NCI-H748 treated with DMSO at 0.1 percent for 48 hours (cell line): ENCODE data around the gene IFITM5.
"Not testable (repeated sequence)": the region's sequence is repeated elsewhere in the genome, so short reads cannot be mapped to it uniquely, and the experiment has no call there.

Experiments used
- DNase-seq: peaks from one replicate; lab custom pipeline; 2025; lab: John Stamatoyannopoulos, UW

The IFITM5 gene

DNA sequence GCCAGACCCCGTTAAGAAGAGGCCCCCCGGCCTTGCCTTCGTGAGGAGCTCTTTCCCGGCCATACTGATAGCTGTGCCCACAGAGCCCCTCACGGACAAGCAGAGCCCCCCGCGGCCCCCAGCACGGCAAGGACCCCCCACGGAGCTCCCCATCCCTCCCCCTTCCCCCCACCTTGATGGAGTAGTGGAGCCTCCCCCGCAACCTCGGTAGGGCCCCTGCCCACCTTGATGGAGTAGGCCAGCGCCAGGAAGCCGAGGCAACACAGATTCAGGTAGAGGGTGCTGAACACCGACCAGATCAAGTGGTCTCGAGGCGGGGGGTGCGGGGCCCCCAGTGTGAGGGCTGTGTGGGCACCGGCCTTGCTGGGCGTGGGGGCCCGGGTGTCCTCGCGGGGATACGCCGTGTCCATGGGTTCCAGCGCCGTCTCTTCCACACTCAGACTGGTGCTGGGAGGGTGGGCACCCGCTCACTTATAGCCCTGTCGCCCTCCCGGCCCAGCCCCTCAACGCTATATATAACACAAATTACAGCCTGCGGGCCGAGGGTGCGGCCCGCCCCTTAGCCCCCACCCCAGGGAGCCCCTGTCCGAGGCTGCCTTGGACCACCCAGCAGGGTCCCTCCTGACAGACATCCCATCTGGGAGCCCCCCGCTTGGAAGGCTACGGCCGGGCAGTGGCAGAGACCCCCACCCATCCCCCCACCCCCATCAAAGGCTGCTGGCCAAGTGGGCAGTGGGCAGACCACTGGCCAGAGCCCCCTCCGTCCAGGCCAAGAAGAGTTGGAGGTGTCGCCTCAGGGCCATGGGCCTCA lies at the start of gene IFITM5:
Gene IFITM5, minus strand, starts transcription at position 446 of the 811 bp plus-strand sequence. Its CDS starts 36 bp downstream, at position 410.
- DNase-seq = no peak

DNA sequence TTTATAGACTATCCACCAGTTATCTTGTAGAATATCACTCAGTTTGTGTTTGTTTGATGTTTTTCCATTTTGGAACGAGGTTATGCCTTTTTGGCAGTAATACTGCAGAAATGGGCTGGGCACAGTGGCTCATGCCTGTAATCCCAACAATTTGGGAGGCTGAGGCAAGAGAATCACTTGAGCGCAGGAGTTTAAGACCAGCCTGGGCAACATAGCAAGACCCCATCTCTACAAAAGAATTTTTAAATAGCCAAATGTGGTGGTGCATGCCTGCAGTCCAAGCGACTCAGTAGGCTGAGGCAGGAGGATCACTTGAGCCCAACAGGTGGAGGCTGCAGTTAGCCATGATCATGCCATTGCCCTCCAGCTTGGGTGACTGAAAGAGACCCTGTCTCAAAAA lies 47.2 kb upstream of the IFITM5 start:
- no peak for DNase-seq

DNA sequence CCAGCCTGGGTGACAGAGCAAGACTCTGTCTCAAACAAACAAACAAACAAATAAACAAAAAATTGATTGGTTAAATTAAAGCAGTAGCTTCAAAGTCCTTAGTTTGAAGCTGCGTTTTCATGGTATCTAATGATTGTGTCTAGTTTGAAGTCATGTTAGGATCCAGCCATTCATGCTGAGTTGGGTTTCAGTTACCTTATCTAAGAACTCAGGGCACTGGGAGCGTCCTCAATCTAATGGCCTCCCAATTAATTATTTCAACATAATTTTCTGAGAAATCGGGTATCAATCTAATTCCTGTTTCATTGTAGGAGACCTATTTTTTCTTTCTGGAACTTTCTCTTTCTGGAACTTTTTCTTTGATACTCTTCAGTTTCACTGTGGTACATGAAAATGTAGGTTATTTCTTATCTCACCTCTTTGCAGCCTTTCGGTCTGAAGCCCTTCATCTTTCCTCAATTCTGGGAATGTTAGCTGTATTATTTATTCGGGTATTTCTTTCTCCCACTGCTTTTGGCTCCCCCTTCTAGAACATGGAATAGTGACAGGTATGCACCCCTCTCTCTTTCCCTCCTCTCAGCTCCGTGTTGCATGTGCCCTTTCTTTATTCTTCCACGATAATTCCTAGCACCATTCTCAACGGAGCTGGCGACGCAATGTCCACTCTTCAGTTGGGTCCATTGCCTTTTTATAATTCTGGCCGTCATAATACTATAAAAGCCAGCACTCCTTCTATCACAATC lies 45.7 kb upstream of the IFITM5 start:
- no peak for DNase-seq

DNA sequence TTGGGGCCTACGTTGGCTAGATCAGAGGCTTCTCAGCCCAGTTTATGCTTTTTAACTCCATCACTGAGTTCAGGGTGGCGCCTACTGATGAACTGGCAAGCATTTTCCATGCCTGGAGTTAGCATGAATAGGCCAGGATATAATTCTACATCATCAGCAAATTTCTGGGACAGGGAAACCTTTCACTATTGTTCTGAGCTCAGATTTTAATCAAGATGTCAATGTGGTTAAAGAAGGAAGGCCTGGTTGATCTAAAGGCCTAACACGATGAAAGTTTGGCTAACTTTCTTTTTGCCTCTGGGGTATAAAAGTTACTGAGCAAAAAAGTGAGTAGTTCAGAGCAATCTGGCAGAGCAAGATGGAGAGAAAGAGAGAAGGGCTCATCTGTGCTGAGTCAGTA lies 43.0 kb upstream of the IFITM5 start:
- DNase-seq = no peak

DNA sequence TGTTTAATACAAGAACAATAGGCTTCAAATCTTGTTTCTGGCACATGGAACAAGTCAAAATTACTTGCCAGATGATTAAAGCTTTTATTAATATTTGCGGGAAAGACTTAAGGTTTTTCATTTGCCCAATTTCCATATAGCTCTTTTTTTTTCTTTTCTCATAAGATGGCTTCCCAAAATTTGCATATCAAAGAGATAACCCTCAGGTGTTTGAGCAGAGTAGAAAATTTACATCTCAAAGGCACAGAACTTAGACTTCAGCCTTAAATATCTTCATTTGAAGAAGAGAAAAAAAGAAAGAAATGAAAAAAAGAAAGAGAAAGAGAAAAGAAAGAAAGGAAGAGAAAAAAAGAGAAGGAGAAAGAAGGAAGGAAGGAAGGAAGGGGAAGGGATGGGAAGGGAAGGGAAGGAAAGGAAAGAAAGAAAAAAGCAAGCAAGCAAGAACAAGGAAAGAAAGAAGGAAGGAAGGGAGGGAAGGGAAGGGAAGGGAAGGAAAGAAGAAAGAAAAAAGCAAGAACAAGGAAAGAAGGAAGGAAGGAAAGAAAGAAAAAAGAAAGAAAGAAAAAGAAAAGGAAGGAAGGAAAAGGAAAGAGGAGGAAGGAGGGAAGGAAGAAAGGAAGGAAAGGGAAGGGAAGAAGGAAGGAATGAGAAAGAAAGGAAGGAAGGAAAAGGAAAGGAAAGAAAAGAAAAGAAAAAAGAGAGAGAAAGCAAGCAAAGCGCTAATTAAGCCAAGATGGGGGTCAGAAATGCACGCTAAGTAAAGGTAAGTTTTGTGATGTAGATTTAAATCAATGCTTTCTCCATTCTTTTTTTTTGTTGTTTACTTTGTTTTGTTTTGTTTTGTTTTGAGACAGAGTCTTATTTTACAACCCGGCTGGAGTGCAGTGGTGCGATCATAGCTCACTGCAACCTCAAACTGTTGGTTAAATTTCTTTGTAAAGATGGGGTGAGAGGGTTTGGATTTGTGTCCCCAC lies 41.5 kb upstream of the IFITM5 start:
- DNase-seq = no peak

DNA sequence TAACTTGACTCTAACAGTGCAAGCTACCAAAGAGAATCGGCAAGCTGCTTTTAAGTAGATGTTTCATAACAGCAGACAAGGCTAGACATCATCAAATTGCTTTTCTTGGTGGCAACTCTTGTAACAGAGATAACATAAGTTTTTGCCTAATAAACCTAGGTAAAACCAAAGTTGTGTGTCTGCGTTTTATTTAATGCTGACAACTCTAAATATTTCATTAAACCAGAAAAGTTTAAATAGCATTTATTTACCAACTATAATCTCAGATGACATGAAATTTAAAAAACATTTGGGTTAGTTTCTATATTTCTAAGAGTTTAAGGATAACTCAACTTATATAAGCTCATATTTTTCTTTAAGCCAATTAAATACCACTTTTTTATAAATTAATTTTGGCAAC lies 40.6 kb upstream of the IFITM5 start:
- DNase-seq = no peak

DNA sequence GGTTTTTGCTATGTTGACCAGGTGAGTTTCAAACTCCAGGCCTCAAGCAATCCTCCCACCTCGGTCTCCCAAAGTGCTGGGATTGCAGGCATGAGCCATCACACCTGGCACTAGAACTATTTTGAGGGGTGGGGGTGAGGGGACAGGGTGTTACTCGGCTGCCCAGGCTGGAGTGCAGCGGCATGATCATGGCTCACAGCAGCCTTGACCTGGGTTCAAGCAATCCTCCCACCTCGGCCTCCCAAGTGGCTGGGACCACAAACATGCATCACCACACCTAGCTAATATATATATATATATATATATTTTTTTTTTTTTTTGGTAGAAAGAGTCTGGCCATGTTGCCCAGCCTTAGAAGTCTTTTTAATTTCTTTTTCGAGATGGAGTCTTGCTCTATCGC lies 38.4 kb upstream of the IFITM5 start:
- DNase-seq = no peak

DNA sequence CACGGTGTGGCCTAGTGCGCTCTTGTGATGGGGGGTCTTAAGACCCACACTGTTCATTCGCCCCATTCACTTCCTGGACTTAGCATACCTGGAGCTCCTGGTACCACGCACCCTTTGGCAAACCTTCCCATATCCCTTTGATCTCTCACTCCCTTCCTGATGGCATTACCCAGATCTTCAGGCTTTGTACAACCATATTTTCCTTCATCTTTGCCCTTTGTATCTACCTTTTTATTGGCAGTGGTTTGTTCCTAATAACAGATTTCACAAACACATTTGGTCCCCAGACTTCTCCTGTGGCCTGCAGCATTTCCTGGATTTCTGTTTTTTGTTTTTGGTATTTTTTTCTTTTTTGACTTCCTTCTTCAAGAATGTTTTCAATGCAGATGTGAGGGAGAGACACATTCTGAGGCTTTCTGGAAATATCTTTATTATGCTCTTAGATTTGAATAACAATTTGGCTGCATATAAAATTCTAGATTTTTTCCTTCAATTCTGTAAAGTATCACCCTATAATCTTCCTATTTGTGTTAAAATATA lies 37.4 kb upstream of the IFITM5 start:
- no peak for DNase-seq

DNA sequence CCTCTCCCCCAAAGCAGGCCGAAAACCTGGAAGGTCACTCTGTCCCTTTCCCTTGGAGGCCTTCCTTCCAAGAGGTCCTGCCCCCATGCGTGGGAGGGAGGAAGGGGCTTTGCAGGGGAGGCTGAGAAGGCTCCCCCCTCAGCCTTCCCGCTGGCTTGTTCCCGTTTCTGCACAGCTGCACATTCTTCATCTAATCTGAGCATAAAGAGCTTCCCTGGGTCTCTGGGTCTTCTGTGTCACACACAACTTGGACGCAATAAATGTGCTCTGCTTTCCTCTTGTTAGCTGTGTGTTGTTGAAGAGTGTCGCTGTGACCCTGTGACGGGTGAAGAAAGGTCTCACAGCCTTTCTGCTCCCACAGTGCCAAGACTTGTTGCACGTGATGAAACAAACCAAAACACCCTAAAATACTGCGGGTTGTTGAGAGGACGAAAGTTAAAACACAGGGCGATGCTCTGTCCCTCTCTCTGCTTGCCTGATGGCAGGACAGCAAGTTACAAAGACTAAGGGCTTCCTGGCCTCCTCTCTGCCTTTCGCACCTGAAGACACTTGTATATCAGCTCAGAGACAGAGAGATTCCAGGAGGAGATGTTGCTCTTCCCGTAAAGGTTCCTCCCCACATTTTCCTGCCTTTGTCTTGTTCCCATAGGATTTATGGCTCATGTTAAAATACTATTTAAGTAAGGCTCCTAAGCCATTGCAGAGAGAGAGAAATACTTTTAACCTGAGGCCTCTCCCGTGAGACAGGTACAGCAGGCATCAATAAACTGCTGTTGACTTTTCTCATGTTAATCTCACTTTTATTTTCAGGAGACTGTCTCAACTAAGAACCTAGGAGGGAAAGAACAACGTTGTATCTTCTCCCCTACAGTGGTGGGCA lies 36.7 kb upstream of the IFITM5 start:
- no peak for DNase-seq

DNA sequence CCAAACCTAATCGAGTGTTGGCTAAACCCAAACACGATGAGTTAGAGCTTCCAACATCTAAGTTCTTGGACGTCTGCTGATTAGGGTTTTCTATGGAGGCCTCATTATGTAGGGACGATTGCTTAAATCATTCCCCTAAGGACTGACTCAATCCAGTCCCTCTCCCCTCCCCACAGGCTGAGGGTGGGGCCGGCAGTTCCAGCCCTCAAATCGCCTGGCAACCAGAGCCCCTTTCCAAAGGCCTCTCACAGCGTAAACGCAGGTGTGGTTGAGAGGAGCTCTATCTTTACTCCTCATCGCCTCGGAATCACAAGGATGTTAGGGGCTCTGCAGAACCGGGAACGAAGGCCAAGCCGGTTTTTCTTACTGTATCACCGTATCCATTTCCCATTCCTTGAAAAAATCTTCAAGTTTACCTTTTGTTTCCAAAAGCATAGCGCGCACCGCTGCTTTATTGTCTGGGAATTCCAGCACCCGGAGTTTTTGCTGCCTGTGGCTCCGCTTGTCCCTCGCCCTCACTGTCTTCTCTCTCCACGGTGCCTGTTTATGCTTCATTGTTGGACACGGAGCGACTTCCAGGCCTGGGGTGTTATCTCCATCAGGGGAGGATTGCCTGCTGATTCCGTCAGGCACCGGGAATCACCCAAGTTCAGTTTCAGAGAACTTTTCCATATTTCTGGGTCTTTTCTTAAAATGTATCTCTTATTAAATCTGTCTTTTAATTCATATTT lies 35.1 kb upstream of the IFITM5 start:
- no peak for DNase-seq

DNA sequence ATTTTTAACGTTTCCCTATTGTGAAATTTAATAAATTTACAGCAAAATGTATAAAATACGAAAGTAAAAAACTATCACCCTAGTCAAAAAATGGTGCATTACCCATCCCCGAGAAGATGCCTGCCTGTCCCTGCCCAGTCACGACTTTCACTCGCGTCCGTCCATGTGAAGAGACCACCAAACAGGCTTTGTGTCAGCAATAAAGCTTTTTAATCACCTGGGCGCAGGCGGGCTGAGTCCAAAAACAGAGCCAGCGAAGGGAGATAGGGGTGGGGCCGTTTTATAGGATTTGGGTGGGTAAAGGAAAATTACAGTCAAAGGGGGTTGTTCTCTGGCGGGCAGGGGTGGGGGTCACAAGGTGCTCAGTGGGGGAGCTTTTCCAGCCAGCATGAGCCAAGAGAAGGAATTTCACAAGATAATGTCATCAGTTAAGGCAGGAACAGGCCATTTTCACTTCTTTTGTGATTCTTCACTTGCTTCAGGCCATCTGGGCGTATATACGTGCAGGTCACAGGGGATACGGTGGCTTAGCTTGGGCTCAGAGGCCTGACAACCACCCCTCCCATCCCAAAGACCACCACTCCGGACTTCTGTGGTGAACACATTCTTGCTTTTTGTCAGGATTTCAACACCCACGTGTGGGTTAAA lies 34.4 kb upstream of the IFITM5 start:
- DNase-seq = not testable (repeated sequence)

DNA sequence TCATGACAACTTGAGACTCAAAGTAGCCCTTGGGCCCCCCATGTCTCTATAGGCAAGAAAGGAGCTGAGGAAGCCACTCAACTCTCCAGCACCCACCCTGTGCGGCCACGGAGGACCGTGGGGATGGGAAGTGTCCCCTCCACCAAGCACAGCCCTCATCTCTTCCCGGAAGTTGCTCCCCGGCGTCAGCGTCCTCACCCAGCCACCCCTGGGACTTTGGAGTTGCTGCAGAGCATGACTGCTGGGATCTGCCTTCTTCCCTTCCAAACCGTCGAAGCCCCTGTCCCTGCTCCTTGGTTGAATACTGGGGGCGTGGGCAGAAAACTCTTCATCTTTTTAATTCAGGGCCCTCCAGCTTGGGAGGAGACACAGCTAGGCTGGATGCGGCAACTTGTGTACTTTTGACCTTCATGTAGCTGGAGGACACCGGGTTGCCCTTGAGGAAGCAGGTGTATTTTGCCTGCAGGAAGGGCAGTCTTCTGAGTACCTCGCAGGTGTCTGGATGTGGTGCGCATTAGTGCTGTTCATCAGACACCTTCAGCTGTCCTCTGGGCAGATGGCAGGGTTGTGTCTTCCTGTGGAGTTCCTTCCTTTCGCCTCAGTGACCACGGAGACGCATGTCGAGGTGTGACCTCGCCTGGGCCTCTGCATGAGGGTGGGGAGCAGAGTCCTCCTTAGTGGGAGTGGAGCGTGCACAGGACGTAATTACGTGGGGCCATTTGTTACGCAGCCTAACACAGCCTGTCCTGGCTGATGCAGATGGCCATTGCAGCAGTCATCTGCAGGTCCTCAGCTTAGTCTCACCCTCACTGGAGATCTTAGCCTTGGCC lies 33.5 kb upstream of the IFITM5 start:
- no peak for DNase-seq

DNA sequence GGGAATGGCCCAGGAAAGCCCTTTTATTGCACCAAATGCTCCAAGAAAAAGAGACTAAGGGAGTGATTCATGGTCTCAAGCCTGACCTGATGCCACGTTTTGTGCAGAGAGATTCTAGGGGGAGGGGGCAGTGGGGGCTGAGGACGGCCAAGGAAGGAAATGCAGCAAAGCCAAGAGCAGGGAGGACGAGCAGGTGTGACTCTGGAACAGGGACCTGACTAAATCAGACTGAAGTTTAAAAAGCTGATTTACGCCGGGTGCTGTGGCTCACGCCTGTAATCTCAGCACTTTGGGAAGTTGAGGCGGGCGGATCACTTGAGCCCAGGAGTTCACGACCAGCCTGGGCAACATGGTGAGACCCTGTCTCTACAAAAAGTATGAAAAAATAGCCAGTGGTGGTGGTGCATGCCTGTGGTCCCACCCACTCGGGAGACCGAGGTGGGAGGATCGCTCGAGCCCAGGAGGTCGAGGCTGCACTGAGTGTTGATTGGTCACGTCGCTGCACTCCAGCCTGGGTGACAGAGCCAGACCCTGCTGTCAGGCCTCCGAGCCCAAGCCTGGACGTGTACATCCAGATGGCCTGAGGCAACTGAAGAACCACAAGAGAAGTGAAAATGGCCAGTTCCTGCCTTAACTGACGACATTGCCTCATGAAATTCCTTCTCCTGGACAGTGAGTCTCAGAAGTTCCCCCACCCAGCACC lies 32.2 kb upstream of the IFITM5 start:
- no peak for DNase-seq

DNA sequence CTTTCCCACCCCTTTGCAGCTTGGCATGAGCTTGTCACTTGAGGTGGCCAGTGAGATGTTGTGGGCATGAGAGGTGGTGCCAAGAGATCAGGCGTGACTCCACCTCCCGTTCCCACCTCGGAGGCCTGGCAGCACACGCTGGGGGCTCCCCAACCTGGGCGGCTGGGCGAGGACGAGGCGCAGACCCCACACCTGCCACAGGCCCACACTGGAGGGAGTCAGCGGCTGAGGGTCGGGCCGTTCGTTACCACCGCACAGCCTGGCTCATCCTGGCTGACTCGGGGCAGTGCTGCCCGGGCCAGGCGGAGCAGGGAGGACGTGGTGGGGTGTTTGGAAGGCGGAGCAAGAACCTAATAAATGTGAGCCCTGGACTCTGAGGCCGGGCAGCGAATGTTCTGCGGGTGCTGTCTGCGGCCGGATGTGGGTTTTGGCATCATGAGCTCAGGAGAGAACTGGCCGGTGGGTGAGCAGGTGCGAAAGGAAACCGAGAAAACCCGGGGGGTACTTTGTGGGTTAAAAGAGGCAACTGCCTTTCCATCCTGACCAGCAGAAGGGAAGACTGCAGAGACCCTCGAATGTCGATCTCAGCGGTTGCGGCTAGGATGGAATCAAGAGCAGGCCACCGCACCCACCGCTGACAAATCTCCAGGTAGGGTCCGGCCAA lies 31.5 kb upstream of the IFITM5 start:
- no peak for DNase-seq

DNA sequence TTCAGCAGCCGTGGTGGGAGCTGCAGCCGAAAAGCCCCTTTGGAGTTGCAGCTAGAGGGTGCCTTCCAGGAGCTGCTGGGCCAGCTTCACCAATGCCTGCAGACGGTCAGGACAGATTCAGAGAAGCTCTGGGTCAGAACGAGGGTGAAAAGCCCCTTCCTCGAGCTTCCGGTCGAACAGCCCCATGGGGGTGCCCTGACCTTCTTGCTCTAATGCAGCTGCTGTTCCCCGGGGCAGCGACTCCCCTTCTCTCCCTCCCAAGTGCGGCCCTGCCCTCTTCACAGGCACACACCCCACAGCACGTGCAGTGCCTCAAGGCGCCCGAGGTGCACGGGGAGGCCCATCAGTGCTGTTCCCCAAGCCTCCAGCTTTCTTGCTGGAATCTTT lies 31.0 kb upstream of the IFITM5 start:
- DNase-seq = no peak

DNA sequence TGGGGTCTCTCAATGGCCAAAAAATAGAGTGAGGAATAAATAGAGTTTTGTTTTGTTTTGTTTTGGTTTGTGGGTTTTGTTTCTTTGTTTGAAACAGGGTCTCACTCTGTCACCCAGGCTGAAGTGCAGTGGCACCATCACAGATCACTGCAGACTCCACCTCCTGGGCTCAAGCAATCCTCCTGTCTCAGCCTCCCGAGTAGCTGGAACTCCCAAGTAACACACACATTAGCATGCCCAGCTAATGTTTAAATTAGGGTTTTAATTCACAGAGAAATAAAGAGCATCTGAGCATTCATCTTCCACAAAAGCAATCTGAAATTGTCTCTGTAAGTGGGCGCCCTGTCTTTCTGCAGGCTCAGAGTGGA lies 30.5 kb upstream of the IFITM5 start:
- DNase-seq = no peak

DNA sequence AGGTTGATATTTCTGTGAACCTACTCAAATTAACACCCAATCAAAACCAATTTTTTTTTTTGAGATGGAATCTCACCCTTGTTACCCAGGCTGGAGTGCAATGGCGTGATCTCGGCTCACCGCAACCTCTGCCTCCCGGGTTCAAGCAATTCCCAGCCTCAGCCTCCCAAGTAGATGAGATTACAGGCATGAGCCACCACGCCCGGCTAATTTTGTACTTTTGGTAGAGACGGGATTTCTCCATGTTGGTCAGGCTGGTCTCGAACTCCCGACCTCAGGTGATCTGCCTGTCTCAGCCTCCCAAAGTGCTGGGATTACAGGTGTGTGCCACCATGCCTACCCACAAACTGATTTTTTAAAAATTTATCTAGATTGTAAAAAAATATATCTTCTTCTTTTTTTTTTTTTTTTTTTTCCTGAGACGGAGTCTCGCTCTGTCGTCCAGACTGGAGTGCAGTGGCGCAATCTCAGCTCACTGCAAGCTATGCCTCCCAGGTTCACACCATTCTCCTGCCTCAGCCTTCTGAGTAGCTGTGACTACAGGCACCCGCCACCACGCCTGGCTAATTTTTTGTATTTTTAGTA lies 29.3 kb upstream of the IFITM5 start:
- not testable (repeated sequence) for DNase-seq
